A549 (cell line): ENCODE results near the gene TMEM129.

ENCODE experiments used
- CHD4 ChIP-seq: fragments of 200-600 bp; sonication (generic); IDR thresholded peaks from 2 replicates; pipeline ENCODE4 v1.6.1; 2016; ENCODE audit warnings: antibody characterized with exemption, mild to moderate bottlenecking, borderline replicate concordance
- JUN ChIP-seq, 2 experiments: fragments of >200 bp; sonication (Bioruptor Twin); formaldehyde crosslinking; IDR thresholded peaks; 2 replicates in 1 of 2; 3 replicates in 1 of 2; pipeline ENCODE4 v1.6.1; 2016 to 2017
- JUNB ChIP-seq: fragments of >200 bp; sonication (Bioruptor Twin); formaldehyde crosslinking; IDR thresholded peaks from 2 replicates; pipeline ENCODE4 v1.6.1; 2016

- TF ChIP-seq JUN (IDR thresholded peaks at IDR 0.05): no peak
- no peak for TF ChIP-seq CHD4
- TF ChIP-seq JUNB: no peak
These were observed 23.4 kb upstream of the TMEM129 start for GRCh38 chr4:1744552-1744951.
